Smooth muscle cell of the brain vasculature (primary cell): ENCODE results near the gene ANKRD44.

ENCODE experiments used
- DNase-seq: peaks from one replicate; pipeline ENCODE4 v3.0.0-alpha.2; 2012; ENCODE audit warnings: low read depth, low spot score

ANKRD44 gene

GRCh38 chr2:197179744-197180498 is 130.7 kb downstream of the ANKRD44 start:
- DNase-seq: no peak

- no peak for DNase-seq
Observed at GRCh38 chr2:197176522-197176921, 134.1 kb downstream of the ANKRD44 start.

- no peak for DNase-seq
Observed at GRCh38 chr2:197174539-197175094, 136.0 kb downstream of the ANKRD44 start.

- no peak for DNase-seq
Observed at GRCh38 chr2:197171582-197171981, 139.0 kb downstream of the ANKRD44 start.

GRCh38 chr2:197170208-197170607 is 140.4 kb downstream of the ANKRD44 start:
- DNase-seq: no peak

GRCh38 chr2:197168705-197169104 is 141.9 kb downstream of the ANKRD44 start:
- DNase-seq: no peak

GRCh38 chr2:197167608-197168314 is 142.8 kb downstream of the ANKRD44 start:
- DNase-seq: no peak

GRCh38 chr2:197165020-197165419 is 145.6 kb downstream of the ANKRD44 start:
- no peak for DNase-seq

- no peak for DNase-seq
Observed at GRCh38 chr2:197164141-197164754, 146.3 kb downstream of the ANKRD44 start.

- DNase-seq: no peak
Observed at GRCh38 chr2:197163712-197164140, 146.9 kb downstream of the ANKRD44 start.

GRCh38 chr2:197161774-197162173 is 148.8 kb downstream of the ANKRD44 start:
- DNase-seq: no peak

- no peak for DNase-seq
Observed at GRCh38 chr2:197159661-197160211, 150.8 kb downstream of the ANKRD44 start.

GRCh38 chr2:197158591-197159550 is 151.7 kb downstream of the ANKRD44 start:
- no peak for DNase-seq

GRCh38 chr2:197157879-197158537 is 152.6 kb downstream of the ANKRD44 start:
- DNase-seq: no peak

- no peak for DNase-seq
Observed at GRCh38 chr2:197156771-197157170, 153.8 kb downstream of the ANKRD44 start.

- no peak for DNase-seq
Observed at GRCh38 chr2:197152451-197153228, 157.9 kb downstream of the ANKRD44 start.

GRCh38 chr2:197149546-197149945 is 161.0 kb downstream of the ANKRD44 start:
- no peak for DNase-seq

GRCh38 chr2:197148401-197148800 is 162.2 kb downstream of the ANKRD44 start:
- no peak for DNase-seq

- no peak for DNase-seq
Observed at GRCh38 chr2:197147942-197148341, 162.6 kb downstream of the ANKRD44 start.
